HG02571 (cell line): Measurements from ENCODE around the gene LRRC8D.

Experiments
- ATAC-seq: cut with Tn5 transposase; IDR thresholded peaks from one replicate; pipeline ENCODE4 v1.9.1; 2021; ENCODE audit warnings: mild to moderate bottlenecking, moderate library complexity; ENCODE audit not compliant: unreplicated experiment

LRRC8D gene

GRCh38 chr1:89953131-89953626 lies 132.3 kb downstream of the LRRC8D start:
- ATAC-seq, result no peak

DNA sequence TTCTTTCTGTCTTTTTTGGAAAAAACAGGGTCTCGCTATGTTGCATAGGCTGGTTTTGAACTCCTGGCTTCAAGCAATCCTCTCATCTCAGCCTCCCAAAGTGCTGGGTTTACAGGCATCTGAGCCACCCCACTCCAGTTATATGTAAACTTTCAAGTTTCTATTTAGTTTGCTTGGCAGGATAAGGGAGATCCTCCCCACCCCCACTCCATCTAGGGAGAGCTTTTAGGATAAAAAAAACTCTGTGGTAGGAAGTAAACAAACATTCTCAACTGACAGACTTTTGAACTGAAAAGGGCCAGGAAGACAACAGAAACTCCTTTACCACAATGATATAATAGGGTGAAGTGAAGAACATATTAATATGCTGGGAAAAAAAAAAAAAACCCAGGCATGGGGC lies 133.1 kb downstream of the LRRC8D start:
- ATAC-seq, result no peak

DNA sequence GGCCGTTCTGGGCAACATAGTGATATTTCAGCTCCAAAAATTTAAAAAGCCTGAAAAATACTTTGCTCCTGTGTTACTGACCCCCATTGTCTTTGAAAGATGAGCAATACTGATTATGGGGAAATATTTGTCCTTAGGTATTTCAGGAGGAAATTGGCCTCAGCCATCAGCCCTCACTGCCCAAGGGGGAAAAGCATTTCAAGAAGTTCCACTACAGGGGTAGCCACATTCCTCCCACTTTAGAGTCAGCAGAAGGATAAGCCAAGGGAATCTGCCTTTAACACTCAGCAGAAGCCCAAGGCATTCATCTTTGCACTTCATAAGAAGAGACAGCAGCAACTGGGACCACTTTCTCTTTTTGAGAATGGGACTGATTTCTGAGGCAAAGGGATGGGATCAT lies 133.6 kb downstream of the LRRC8D start:
- ATAC-seq, result no peak

- no peak for ATAC-seq
Measured at GRCh38 chr1:89955311-89956205, 134.7 kb downstream of the LRRC8D start.

GRCh38 chr1:89957107-89957506 lies 136.3 kb downstream of the LRRC8D start:
- ATAC-seq, result no peak

DNA sequence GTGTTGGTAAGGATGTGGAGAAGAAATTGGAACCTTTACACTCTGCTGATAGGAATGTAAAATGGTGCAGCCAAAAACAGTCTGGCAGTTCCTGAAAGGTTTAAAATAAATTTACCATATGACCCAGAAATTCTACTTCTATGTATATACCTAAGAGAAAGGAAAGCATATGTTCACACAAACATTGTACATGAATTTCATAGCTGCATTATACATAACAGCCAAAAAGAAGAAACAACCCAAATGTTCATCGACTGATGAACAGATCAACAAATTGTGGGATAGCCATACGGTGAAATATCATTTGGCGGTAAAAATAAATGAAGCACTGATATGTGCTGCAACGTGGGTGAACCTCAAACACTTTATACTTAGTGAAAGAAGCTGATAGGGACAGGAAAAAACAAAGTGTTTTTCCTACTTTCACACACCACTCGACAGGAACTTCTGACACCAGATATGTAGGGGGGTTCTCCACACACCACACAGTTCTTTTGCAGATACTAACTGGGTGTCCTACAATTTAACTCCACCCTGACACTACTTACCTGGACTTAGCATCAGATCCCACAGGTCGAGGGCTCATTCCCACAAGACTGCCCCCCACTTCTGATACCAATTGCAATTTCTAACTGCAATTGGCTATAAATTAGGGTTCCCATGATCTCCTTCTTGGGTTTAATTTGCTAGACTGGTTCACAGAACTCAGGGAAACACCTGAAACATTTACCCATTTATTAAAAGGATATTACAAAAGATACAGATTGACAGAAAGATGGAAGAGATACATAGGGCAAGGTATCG lies 138.2 kb downstream of the LRRC8D start:
- no peak for ATAC-seq

- ATAC-seq, result no peak
Measured at GRCh38 chr1:89959719-89960118, 138.9 kb downstream of the LRRC8D start.

GRCh38 chr1:89962024-89962741 lies 141.4 kb downstream of the LRRC8D start:
- ATAC-seq, result no peak

GRCh38 chr1:89962742-89963075 lies 141.9 kb downstream of the LRRC8D start:
- no peak for ATAC-seq

GRCh38 chr1:89965193-89965768 lies 144.4 kb downstream of the LRRC8D start:
- no peak for ATAC-seq

- ATAC-seq, result no peak
Measured at GRCh38 chr1:89966656-89967055, 145.8 kb downstream of the LRRC8D start.

- ATAC-seq, result peak; percentile 61
Measured at GRCh38 chr1:89971600-89971999, 150.8 kb downstream of the LRRC8D start.

DNA sequence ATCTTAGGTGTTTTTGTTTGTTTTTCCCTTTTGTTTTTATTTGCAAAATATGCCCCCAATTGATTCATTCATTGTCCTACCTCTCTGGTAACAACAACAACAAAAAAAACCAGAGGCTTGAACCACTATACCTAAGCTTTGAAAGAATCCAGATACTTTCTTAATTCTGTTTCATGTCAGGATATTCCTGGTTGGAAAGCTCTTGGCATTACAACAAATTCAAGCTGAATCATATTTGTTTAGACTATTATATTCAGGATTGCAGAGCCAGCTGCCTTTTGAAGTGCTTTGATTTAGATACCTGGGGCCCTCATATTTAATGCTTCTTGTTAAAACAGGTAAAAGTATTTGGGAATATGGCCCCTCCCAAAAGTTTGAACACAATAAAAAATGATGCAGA lies 151.2 kb downstream of the LRRC8D start:
- no peak for ATAC-seq

DNA sequence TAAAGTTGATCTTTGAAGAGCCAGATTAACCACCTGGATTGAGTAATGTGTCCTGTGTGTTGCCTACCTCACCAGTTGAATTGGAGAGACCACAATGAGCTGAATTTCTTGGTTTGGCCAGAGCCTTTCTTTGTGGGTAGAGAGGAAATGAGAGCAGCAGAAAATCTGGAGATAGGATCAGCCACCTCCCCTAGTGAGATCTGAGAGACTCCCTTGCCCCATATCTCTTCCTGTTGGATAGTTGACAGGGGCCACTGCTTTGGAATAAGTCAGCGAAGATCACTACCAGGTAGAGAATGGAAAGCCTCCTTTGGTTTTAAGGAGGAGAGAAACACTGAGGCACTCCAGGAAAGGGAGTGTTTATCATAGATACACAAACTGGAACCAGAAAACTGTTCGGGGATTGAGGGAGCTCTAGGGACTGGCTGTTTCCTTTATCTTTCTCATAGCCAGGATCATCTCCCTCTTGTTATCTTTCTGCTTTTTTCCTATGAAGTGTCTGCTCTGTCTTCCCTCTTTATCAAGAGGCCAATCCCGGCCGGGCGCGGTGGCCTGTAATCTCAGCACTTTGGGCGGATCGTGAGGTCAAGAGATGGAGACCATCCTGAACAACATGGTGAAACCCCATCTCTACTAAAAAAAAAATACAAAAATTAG lies 152.8 kb downstream of the LRRC8D start:
- ATAC-seq, result no peak

GRCh38 chr1:89974256-89974655 lies 153.4 kb downstream of the LRRC8D start:
- no peak for ATAC-seq

GRCh38 chr1:89974696-89975470 lies 154.1 kb downstream of the LRRC8D start:
- no peak for ATAC-seq

- no peak for ATAC-seq
Measured at GRCh38 chr1:89975540-89976125, 154.8 kb downstream of the LRRC8D start.

- ATAC-seq, result no peak
Measured at GRCh38 chr1:89978755-89979154, 157.9 kb downstream of the LRRC8D start.

DNA sequence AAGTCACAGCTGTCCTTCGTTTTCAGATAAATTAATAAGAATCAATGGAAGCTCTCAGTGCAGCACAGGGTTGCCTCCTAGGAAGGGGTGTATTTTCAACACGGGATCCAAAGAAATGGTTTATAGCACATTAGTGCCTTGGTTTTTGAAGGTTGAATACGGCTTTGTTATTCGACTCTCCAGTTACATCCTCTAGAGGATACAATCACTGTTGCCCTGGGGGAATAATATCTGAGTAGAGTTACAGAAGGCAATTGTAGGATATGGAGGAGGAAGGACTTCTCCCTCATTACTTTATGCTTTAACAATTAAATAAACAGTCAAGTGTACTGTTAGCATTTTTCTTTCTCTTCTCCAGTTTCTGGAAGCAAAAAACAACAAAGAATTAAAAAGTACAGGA lies 159.8 kb downstream of the LRRC8D start:
- ATAC-seq, result no peak
